ENCODE measurements around the gene PLEKHG3.

- TF ChIP-seq POLR2AphosphoS5 (IDR thresholded peaks at IDR 0.05) (no peak), EP300 (IDR thresholded peaks at IDR 0.05; ENCODE audit: low read depth) (no peak)
- TF ChIP-seq, protein P1, sequence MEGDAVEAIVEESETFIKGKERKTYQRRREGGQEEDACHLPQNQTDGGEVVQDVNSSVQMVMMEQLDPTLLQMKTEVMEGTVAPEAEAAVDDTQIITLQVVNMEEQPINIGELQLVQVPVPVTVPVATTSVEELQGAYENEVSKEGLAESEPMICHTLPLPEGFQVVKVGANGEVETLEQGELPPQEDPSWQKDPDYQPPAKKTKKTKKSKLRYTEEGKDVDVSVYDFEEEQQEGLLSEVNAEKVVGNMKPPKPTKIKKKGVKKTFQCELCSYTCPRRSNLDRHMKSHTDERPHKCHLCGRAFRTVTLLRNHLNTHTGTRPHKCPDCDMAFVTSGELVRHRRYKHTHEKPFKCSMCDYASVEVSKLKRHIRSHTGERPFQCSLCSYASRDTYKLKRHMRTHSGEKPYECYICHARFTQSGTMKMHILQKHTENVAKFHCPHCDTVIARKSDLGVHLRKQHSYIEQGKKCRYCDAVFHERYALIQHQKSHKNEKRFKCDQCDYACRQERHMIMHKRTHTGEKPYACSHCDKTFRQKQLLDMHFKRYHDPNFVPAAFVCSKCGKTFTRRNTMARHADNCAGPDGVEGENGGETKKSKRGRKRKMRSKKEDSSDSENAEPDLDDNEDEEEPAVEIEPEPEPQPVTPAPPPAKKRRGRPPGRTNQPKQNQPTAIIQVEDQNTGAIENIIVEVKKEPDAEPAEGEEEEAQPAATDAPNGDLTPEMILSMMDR (IDR thresholded peaks at IDR 0.05): no peak
Measured at GRCh38 chr14:64693810-64694165, 10.4 kb upstream of the PLEKHG3 start.
